HG02588 (cell line): ENCODE results near the gene NTRK2.

Experiments used
- ATAC-seq: cut with Tn5 transposase; IDR thresholded peaks from one replicate; pipeline ENCODE4 v1.9.1; 2021; ENCODE audit warnings: mild to moderate bottlenecking, moderate library complexity; ENCODE audit not compliant: unreplicated experiment

NTRK2 gene

GRCh38 chr9:84812847-84813246, 143.3 kb downstream of the NTRK2 start:
- ATAC-seq = no peak

DNA sequence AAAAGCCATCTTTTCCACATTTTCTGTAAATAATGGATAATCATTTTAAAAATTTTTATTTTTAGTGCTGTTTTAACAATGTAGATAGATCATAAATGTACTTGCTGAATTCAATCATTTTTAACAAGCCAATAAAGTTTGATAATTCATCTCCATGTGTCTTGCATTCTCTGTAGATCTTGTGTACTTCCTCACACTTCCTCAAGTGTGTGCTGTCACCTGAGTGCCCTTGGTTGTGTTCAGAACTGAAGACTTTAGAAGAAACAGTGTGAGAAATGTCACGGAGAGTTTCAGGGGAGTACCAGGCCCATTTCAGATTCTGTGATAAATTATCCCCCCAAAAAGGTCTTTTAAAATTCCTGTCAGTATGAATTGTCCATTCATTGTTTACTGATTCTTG, 146.0 kb downstream of the NTRK2 start:
- no peak for ATAC-seq

- no peak for ATAC-seq
Observed at GRCh38 chr9:84817038-84817437, 147.5 kb downstream of the NTRK2 start.

GRCh38 chr9:84818791-84819190, 149.3 kb downstream of the NTRK2 start:
- no peak for ATAC-seq

DNA sequence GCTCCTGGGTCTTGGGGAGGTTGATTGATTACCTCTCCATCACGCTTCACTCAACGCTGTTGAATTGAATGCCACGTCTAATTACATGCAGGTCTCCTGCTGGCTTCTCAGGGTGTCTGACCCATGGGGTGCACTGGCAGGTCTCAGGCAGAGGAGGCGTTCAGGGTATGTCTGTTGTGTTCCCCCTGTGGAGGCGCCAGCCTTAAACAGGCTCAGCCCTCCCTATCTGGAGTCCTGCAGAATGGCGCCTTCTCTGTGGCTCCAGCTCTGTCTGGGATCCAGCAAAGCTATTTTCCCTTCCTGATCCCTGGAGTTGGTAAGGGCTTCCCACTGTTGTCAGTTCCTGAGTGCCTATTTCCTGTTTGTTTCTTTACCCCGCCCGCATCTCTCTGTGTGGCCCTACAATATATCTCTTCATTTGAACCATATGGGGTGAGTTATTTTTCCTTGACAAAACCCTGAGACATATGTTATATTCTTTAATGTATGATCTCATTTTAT, 150.0 kb downstream of the NTRK2 start:
- no peak for ATAC-seq

DNA sequence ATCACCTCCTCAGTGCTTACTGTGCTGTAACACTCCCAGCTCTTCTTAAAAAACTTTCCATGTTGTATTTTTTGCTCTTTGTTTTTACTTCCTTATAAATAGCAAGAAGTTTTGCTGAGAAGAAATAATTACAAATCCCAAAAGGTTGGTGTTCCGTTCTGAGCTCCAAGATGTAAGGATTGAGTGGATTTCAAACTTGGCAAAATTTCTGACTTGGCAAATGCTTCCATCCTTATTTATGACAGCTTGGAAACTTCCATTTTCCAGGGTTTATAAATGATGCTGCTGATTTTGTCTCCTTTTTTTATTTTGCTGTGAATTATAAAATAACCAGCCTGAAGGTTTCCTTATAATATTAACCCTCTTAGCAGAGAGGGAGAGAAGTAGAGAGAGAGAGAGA, 151.9 kb downstream of the NTRK2 start:
- ATAC-seq = no peak

GRCh38 chr9:84822589-84823233, 153.2 kb downstream of the NTRK2 start:
- peak; percentile 78 for ATAC-seq

GRCh38 chr9:84823421-84824271, 154.1 kb downstream of the NTRK2 start:
- no peak for ATAC-seq

DNA sequence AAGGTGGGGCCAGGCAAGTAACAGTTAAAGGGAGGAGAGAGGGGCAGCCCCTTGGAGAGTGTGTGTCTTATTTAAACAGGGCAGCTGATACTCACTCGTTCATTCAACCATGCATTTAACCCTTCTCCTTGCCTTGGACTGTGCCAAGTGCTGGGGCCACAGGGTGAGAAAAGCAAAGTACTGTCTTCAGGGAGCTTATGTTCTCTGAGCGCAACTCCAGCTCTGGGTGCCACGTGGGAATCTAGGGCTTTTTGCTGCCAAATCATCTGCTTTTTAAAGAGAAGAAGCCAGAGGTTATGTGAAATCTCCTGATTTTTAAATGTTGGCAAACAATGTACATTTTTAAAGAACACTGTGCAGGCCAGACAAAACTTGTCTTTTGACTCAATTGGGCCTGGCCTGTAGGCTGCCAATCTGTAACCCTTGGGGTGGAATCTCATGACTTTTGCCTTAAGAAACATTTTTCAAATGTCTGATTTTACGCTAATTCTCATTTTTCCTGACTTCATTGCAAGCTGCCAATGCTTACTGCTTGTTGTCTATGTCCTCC, 157.8 kb downstream of the NTRK2 start:
- ATAC-seq = no peak

DNA sequence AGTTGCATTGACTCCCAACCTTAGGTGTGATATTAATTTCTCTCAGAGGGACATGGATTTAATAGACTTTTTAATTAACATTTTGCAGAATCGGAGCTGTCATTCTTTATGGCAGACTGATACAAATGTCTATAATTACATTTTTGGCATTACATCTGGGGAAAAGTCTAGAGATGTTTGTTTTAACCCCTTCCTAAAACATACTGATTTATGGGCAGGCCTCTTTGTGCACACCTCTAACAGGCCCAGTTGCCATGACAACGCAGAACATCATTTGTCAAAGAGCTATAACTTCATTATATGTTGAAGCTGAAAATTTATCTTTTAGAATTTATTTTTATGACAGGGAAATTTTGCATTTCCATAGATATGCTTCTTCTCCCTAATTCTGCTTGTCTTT, 158.5 kb downstream of the NTRK2 start:
- no peak for ATAC-seq

DNA sequence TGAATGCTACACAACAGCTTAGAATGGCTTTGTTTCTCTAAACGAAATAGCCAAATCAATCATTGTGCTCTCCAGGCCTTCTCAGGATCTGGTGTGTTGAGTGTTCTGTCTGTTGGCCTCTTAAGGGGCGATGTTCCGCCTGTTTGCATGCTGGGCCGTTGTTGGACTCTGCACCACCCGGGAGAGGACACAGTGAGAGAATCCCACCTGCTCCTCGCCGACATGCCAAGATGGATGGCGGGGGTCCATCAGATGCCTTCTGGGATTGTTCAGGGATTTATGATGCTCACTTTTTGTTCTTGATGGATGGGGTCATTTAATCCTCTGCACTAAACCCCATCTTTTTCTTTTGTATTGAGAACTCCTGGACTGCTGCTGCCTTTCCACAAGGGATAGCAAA, 159.9 kb downstream of the NTRK2 start:
- no peak for ATAC-seq

GRCh38 chr9:84829997-84830696, 160.6 kb downstream of the NTRK2 start:
- no peak for ATAC-seq

DNA sequence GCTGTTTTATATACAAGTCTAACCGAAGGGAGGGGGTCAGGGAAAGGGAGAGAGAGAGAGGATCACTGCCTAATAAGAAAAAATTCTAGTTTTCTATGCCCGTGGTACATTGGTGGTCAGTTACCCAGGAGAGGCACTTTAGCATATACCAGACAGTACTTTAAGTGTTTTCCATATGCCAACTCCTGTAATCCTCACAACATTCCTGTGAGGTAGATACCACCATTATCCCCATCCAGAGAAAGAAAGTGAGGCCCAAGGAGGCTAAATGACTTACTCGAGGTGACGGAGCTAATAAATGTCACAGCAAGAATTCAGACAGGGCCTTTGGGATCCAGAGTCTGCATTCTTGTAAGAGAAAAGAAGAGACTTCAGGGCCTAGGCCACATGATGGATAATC, 161.8 kb downstream of the NTRK2 start:
- no peak for ATAC-seq

- no peak for ATAC-seq
Observed at GRCh38 chr9:84832453-84832852, 162.9 kb downstream of the NTRK2 start.

DNA sequence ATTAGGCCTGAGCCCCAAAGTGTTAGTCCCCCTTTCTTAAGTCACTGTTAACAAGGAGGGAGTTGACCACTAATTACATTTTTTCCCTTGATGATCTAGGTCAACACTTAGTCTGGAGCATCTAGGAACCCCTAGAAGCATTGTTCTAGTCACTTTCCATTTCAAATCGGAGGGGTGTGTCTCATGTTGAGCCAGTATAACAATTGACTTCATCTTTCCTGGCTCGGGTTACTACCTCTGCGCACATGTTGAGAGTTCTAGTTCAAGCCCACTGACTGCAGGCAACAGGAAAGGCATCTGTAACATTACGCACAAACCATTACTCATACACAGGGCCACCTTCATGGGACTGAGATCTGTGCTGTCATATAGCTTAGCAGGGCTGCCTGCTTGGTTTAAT, 164.9 kb downstream of the NTRK2 start:
- no peak for ATAC-seq

GRCh38 chr9:84835745-84836144, 166.2 kb downstream of the NTRK2 start:
- ATAC-seq = no peak

DNA sequence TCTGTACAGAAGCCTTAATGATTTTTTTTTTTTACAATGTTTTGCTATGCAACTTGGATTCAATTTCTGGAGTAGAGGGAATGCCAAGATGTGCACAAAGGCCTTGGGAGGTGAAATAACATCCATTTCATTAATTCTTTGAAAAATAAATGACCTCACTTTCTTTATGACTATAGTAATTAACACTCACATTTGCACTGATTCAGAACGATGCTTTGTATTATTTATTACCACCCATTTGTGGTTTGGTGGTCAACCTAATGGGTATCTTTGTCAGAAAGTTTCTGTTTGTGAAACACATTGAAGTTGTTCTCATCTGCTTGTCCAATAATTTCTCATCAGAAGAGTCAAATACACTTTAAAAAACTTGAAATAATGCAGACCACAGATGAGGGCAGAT, 169.3 kb downstream of the NTRK2 start:
- ATAC-seq = no peak

DNA sequence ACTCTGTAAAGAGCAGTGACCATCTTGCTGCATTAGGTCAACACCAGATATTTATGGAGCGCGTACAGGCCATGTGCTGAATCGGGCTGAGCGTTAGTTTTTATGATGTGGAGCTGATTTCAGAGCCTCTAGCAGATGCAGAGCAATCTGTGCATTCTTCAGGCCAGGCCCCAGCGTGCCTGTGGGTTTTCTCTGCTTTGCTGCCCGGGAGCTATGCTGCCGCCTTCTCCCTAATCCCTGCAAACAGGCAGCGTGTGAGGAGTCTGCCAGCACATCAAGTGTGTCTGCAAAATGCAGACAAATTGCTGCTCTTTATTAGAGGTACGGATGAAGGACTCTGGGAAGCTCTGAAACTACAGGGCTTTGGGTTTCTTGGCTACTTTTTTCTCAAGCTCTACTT, 170.0 kb downstream of the NTRK2 start:
- no peak for ATAC-seq

- ATAC-seq = no peak
Observed at GRCh38 chr9:84841931-84842330, 172.4 kb downstream of the NTRK2 start.

GRCh38 chr9:84843175-84843824, 173.8 kb downstream of the NTRK2 start:
- no peak for ATAC-seq
